Skeletal muscle satellite cell (primary cell): ENCODE measurements around the gene CYP24A1.

Experiments used
- H3K27me3 ChIP-seq: 2 replicates; pipeline ENCODE4 v1.7.0; 2013; ENCODE audit warnings: low read length; ENCODE audit not compliant: control insufficient read depth, insufficient read depth
- H3K36me3 ChIP-seq: 2 replicates; pipeline ENCODE4 v1.7.0; 2013; ENCODE audit warnings: mild to moderate bottlenecking, control low read depth, low read length; ENCODE audit not compliant: insufficient read depth
- H3K4me1 ChIP-seq: 2 replicates; pipeline ENCODE4 v1.7.0; 2013; ENCODE audit warnings: low read length; ENCODE audit not compliant: control insufficient read depth, insufficient read depth
- H3K4me2 ChIP-seq: 2 replicates; pipeline ENCODE4 v1.7.0; 2013; ENCODE audit warnings: mild to moderate bottlenecking, low read length
- H3K4me3 ChIP-seq: 2 replicates; pipeline ENCODE4 v1.7.0; 2013; ENCODE audit warnings: low read length
- H3K9ac ChIP-seq: 2 replicates; pipeline ENCODE4 v1.7.0; 2013; ENCODE audit warnings: mild to moderate bottlenecking, low read depth, low read length, moderate library complexity
- H3K9me3 ChIP-seq: replicated peaks from 2 replicates; pipeline ENCODE4 v1.7.0; 2013; ENCODE audit warnings: mild to moderate bottlenecking, control low read depth, low read length

CYP24A1 gene

GRCh38 chr20:54103762-54104600, 69.8 kb downstream of the CYP24A1 start:
- H3K27me3 ChIP-seq = peaks cover 16% of the 10 kb centered on the region
- no peak overlapping the region for H3K4me2 ChIP-seq
- H3K9me3 ChIP-seq = no peaks in the 10 kb centered on the region
- no peaks in the 10 kb centered on the region for H3K36me3 ChIP-seq
- H3K9ac ChIP-seq = no peak overlapping the region
- H3K4me3 ChIP-seq = no peak overlapping the region
- no peaks in the 10 kb centered on the region for H3K4me1 ChIP-seq
